ENCODE measurements around the gene SNUPN.

- TF ChIP-seq CTCF (IDR thresholded peaks at IDR 0.05) (no peak), POLR2A (IDR thresholded peaks at IDR 0.05) (no peak)
Measured at GRCh38 chr15:75672646-75673425, 47.3 kb upstream of the SNUPN start.
